GM12864 (cell line): ENCODE measurements around the gene RANBP10.

Experiments
- DNase-seq: peaks from one replicate; pipeline ENCODE4 v3.0.0-alpha.2; 2011; ENCODE audit warnings: low read depth
- H3K4me3 ChIP-seq: 2 replicates; pipeline ENCODE4 v1.5.1; 2011; ENCODE audit warnings: mild to moderate bottlenecking, low read depth, low read length, control low read depth
- CTCF ChIP-seq: IDR thresholded peaks from 2 replicates; pipeline ENCODE4 v1.5.1; 2011; ENCODE audit warnings: low read depth, mild to moderate bottlenecking, moderate library complexity, low read length, control low read depth, inconsistent platforms; ENCODE audit errors: missing control alignments

Gene RANBP10

DNA sequence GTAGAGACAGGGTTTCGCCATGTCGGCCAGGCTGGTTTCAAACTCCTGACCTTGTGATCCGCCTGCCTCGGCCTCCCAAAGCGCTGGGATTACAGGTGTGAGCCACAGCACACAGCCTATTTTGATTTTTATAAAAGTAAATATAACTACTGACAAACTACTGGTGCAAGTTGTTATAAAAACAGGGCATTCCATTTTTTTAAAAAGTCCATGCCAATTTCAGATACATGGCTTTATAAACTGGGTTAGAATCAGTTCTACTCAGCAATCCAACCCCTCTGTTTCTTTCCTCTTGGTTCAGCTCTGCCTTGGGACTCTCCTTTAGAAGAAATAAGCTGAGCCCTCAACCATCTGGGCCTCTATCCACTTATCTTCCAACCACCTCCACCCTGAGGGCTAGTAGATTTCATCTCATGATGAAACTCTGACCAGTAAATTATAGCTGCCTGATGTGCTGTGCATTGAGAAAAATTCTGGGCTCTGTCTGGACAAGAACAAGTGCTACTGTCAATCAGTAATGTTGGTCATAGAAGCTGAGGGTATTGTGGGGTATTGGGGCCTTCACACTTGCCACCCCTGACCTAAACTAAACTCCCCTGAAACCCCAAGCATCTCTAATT, 10.2 kb downstream of the RANBP10 start:
- DNase-seq = no peak
- TF ChIP-seq CTCF = no peak
- no peak overlapping the region for H3K4me3 ChIP-seq

GRCh38 chr16:67790071-67790470, 16.3 kb downstream of the RANBP10 start:
- TF ChIP-seq CTCF = no peak
- DNase-seq = no peak
- no peak overlapping the region for H3K4me3 ChIP-seq

GRCh38 chr16:67786491-67786890, 19.9 kb downstream of the RANBP10 start:
- no peak for DNase-seq
- H3K4me3 ChIP-seq = no peak overlapping the region
- TF ChIP-seq CTCF = no peak

DNA sequence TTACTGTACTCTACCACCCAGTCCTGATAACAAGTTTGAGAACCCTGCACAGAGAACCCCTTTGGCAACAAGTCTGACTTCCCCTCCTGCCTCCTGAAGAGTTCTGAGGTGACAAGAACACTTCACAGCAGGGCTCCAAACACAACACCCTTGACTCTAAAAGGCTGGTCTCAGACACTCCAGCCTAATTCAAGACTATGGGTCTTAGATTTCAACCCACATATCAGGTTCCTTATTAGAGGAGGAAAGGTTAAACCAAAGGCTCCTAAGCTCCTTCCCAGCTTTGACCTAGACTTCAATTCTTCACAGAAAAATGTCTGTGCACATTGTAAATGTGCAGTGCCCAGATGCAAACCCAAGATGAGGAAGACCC, 23.0 kb downstream of the RANBP10 start:
- no peak for TF ChIP-seq CTCF
- DNase-seq = no peak
- H3K4me3 ChIP-seq = no peak overlapping the region

DNA sequence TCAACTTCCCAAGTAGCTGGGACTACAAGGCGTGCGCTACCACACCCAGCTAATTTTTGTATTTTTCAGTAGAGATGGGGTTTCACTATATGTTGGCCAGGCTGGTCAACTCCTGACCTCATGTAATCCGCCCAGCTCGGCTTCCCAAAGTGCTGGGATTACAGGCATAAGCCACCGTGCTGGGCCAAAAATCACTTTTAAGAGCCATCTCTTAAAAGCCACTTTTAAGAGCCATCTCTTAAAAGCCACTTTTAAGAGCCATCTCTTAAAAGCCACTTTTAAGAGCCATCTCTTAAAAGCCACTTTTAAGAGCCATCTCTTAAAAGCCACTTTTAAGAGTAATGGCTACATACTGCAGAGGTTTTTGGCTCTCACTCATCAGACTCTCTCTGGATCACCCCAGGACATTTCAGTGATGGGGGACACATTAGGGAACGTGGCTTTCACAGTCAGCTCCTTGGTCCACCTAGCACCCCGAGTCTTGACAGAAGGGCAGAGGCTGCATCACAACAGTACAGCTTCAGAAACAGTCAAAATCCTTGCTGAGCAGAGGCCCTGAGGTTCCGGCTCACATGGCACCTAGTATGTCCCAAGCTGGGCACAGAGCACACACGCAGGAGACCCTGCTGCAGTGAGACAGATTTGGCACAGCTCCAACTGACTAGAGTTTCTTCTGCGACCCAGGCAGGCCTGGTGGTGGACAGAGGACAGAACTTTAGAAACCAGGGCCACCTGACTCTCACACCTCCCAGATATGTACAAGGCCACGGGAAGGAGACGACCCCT, 23.6 kb downstream of the RANBP10 start:
- H3K4me3 ChIP-seq = no peak overlapping the region
- DNase-seq = no peak
- no peak for TF ChIP-seq CTCF

GRCh38 chr16:67781565-67781921, 24.8 kb downstream of the RANBP10 start:
- TF ChIP-seq CTCF = no peak
- peak; percentile 39 for DNase-seq
- no peak overlapping the region for H3K4me3 ChIP-seq

DNA sequence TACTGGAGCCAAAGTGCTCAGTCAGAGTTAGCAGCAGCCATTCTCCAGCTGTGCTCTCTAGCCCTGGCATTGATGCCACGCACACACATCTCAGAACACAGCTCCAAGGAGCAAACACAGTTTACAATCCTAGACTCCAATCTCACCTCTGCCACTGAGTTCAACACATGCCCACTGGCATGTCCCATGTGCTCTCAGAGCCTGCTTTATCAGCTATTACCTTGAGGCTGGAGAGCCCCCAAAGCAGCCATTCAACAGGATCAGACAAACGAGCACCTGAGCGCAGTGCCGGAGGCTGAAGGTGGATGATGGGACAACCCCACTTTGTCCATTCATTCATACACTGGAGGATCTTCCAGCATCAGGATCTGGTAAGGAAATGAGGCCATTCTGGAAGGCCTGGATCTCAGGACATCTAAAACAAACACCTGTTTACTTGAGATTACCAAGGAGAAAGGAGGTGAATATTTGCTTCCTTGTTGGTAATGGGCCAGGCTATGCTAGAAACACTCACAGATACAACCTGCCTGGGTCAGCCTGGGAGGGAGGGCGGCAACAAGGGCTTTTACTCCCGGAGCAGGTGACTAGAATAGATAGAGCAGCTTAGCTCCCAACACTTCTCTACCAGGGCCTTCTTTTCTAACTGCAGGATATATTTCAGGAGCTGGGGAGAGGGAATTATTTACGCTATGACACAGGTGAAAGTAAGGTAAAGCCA, 25.4 kb downstream of the RANBP10 start:
- no peak overlapping the region for H3K4me3 ChIP-seq
- TF ChIP-seq CTCF = no peak
- no peak for DNase-seq
